ENCODE measurements around the gene IYD.

GRCh38 chr6:150342126-150342525 is 26.7 kb upstream of the IYD start:
- TF ChIP-seq CTCF (conservative IDR thresholded peaks at IDR 0.05 in 1 of 2, IDR thresholded peaks at IDR 0.05 in 1 of 2; ENCODE audit: extremely low read depth in 1 of 2, insufficient read depth in 1 of 2, low read depth in 1 of 2, low read length in 2 of 2) (no peak), EZH2 (IDR thresholded peaks at IDR 0.05; ENCODE audit: borderline replicate concordance, low read length) (no peak)
